HepG2 (cell line): ENCODE measurements around the gene SIGLEC10. TPM values are rescaled to one million over a fixed set of nuclear protein-coding genes. Genes with fewer than 3 reads are reported as not detected.

Experiments used
- CCDC6 ChIP-seq: sonication (generic); formaldehyde crosslinking; IDR thresholded peaks from 2 replicates; pipeline ENCODE4 v1.8.1; 2022; ENCODE audit warnings: mild to moderate bottlenecking, missing genetic modification reagents, moderate library complexity
- DR1 ChIP-seq: sonication (generic); formaldehyde crosslinking; IDR thresholded peaks from 2 replicates; pipeline ENCODE4 v1.8.0; 2021; ENCODE audit warnings: mild to moderate bottlenecking, missing genetic modification reagents, inconsistent platforms
- ETV6 ChIP-seq: sonication (generic); formaldehyde crosslinking; conservative IDR thresholded peaks from 2 replicates; pipeline ENCODE4 v1.4.0; 2020; ENCODE audit warnings: missing genetic modification reagents
- HMGXB4 ChIP-seq, 2 experiments: sonication (generic) in 1 of 2; formaldehyde crosslinking in 1 of 2; IDR thresholded peaks; 2 replicates each; pipeline versions ENCODE4 v1.4.0 to v1.6.1; 2018 to 2020; ENCODE audit warnings: missing genetic modification reagents in 2 of 2, borderline replicate concordance in 1 of 2, low read depth in 1 of 2, mild to moderate bottlenecking in 1 of 2, missing biosample characterization in 1 of 2
- KDM2A ChIP-seq: sonication (generic); formaldehyde crosslinking; IDR thresholded peaks from 2 replicates; pipeline ENCODE4 v1.4.0; 2020; ENCODE audit warnings: low read depth, missing genetic modification reagents, borderline replicate concordance
- MTF2 ChIP-seq: sonication (generic); formaldehyde crosslinking; IDR thresholded peaks from 2 replicates; pipeline ENCODE4 v1.5.0; 2020; ENCODE audit warnings: missing genetic modification reagents, borderline replicate concordance
- NCOA2 ChIP-seq: sonication (generic); formaldehyde crosslinking; IDR thresholded peaks from 2 replicates; pipeline ENCODE4 v1.8.0; 2022; ENCODE audit warnings: inconsistent platforms
- PBX2 ChIP-seq: IDR thresholded peaks from 2 replicates; pipeline ENCODE4 v1.6.1; 2016; ENCODE audit warnings: control low read depth
- PTBP1 ChIP-seq: fragments of 200-400 bp; formaldehyde crosslinking; IDR thresholded peaks from 2 replicates; pipeline ENCODE4 v1.6.1; 2018; ENCODE audit warnings: low read length, low read depth; ENCODE audit not compliant: poor library complexity, severe bottlenecking
- RARG ChIP-seq: sonication (generic); formaldehyde crosslinking; IDR thresholded peaks from 2 replicates; pipeline ENCODE4 v1.4.0; 2020; ENCODE audit warnings: low read depth, mild to moderate bottlenecking, missing genetic modification reagents
- SATB2 ChIP-seq: sonication (generic); formaldehyde crosslinking; IDR thresholded peaks from 2 replicates; pipeline ENCODE4 v1.5.0; 2020; ENCODE audit warnings: missing genetic modification reagents
- SMAD3 ChIP-seq: sonication (generic); formaldehyde crosslinking; IDR thresholded peaks from 2 replicates; pipeline ENCODE4 v1.4.0; 2020; ENCODE audit warnings: missing genetic modification reagents
- SP1 ChIP-seq, 2 experiments: fragments of 450-650 bp in 1 of 2; sonication (generic) in 1 of 2; formaldehyde crosslinking in 1 of 2; IDR thresholded peaks; 2 replicates each; pipeline versions ENCODE4 v1.4.0 to v1.6.1; 2016 to 2020; ENCODE audit warnings: missing genetic modification reagents in 1 of 2
- TFE3 ChIP-seq: IDR thresholded peaks from 2 replicates; pipeline ENCODE4 v1.6.1; 2016
- ZBTB42 ChIP-seq: sonication (generic); formaldehyde crosslinking; IDR thresholded peaks from 2 replicates; pipeline ENCODE4 v1.5.0; 2020; ENCODE audit warnings: mild to moderate bottlenecking, missing genetic modification reagents
- ZFP82 ChIP-seq: sonication (generic); formaldehyde crosslinking; IDR thresholded peaks from 2 replicates; pipeline ENCODE4 v1.5.1; 2020; ENCODE audit warnings: mild to moderate bottlenecking, missing genetic modification reagents, borderline replicate concordance
- ZNF230 ChIP-seq: sonication (generic); formaldehyde crosslinking; IDR thresholded peaks from 2 replicates; pipeline ENCODE4 v1.4.0; 2020; ENCODE audit warnings: mild to moderate bottlenecking, missing genetic modification reagents
- ZNF3 ChIP-seq: IDR thresholded peaks from 2 replicates; pipeline ENCODE4 v1.7.0; 2017; ENCODE audit warnings: inconsistent platforms
- ZNF350 ChIP-seq: sonication (generic); formaldehyde crosslinking; IDR thresholded peaks from 2 replicates; pipeline ENCODE4 v1.4.0; 2020; ENCODE audit warnings: mild to moderate bottlenecking, low read depth, missing genetic modification reagents, borderline replicate concordance
- ZNF512B ChIP-seq: sonication (generic); formaldehyde crosslinking; IDR thresholded peaks from 2 replicates; pipeline ENCODE4 v1.5.1; 2020; ENCODE audit warnings: missing genetic modification reagents, mild to moderate bottlenecking, borderline replicate concordance
- ZNF720 ChIP-seq: sonication (generic); formaldehyde crosslinking; IDR thresholded peaks from 2 replicates; pipeline ENCODE4 v1.4.0; 2020; ENCODE audit warnings: missing genetic modification reagents
- polyA plus RNA-seq, 8 experiments: library from polyadenylated mRNA; depleted of rRNA in 3 of 8; stranded (reverse) in 7 of 8; unstranded in 1 of 8; fragments of >200 nt; fragmentation: Illumina TruSeq in 4 of 8; extraction: Trizol in 4 of 8; gene quantifications; 2 replicates each; pipeline versions ENCODE4 v1.2.1 to v1.2.3, GENCODE V29; 2011 to 2016; ENCODE audit warnings: low read depth in 4 of 8, missing spikeins in 1 of 8, mixed read lengths in 1 of 8; ENCODE audit not compliant: insufficient read depth in 1 of 8
- total RNA-seq, 5 experiments: library from RNA; depleted of rRNA; stranded (reverse); fragments of >200 nt; fragmentation: Illumina TruSeq; extraction: Trizol; gene quantifications; 2 replicates each; pipeline ENCODE4 v1.2.3, GENCODE V29; 2016; ENCODE audit warnings: low read depth in 1 of 5

The SIGLEC10 gene
- total and polyA plus RNA-seq, 2 of the 13 experiments (the other 11 are each of a cell fraction or from before 2014, with no cell fraction given), result not detected

- TF ChIP-seq DR1 (no peak), HMGXB4 (CRISPR knock-in tag; IDR thresholded peaks at IDR 0.05; ENCODE audit: borderline replicate concordance in 1 of 2, low read depth in 1 of 2) (peak; percentile 9 to 29; a peak in 1 of 4 replicates), PBX2 (CRISPR knock-in tag) (no peak), RARG (CRISPR knock-in tag) (no peak), SMAD3 (CRISPR knock-in tag) (no peak), ZNF230 (CRISPR knock-in tag) (no peak), ZBTB42 (CRISPR knock-in tag) (0 out of 2 replicates have a peak, but pooled peaks have one; percentile 66), TFE3 (CRISPR knock-in tag) (no peak), CCDC6 (CRISPR knock-in tag) (no peak), NCOA2 (CRISPR knock-in tag) (no peak), ZFP82 (CRISPR knock-in tag) (no peak), KDM2A (CRISPR knock-in tag) (peak; percentile 55; the same call in 1 of the 2 replicates), SATB2 (CRISPR knock-in tag) (no peak), ZNF720 (CRISPR knock-in tag) (no peak), MTF2 (CRISPR knock-in tag) (no peak), ZNF512B (CRISPR knock-in tag) (no peak), PTBP1 (no peak), ETV6 (no peak), ZNF3 (no peak), SP1 (IDR thresholded peaks at IDR 0.05) (no peak), SP1 (CRISPR knock-in tag; IDR thresholded peaks at IDR 0.05) (peak; percentile 33; the same call in 1 of the 2 replicates), ZNF350 (CRISPR knock-in tag) (peak; percentile 64; the same call in 1 of the 2 replicates)
These were observed 28.3 kb downstream of the SIGLEC10 start (continued) for GRCh38 chr19:51389143-51389542.
